ENCODE results near the gene SLC6A16.
"Not testable (repeated sequence)": the region's sequence is repeated elsewhere in the genome, so short reads cannot be mapped to it uniquely, and the experiment has no call there.

DNA sequence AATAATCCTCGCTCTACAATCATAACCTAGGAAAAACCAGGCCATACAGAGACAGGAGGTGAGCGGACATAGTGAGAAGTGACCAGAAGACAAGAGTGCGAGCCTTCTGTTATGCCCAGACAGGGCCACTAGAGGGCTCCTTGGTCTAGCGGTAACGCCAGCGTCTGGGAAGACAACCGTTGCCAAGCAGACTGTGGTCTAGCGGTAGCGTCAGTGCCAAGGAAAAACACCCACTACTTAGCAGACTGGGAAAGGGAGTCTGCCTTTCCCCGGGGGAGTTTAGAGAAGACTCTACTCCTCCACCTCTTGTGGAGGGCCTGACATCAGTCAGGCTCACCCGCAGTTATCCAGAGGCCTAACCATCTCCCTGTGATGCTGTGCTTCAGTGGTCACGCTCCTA lies 58.6 kb downstream of the SLC6A16 start:
- TF ChIP-seq, protein P1, sequence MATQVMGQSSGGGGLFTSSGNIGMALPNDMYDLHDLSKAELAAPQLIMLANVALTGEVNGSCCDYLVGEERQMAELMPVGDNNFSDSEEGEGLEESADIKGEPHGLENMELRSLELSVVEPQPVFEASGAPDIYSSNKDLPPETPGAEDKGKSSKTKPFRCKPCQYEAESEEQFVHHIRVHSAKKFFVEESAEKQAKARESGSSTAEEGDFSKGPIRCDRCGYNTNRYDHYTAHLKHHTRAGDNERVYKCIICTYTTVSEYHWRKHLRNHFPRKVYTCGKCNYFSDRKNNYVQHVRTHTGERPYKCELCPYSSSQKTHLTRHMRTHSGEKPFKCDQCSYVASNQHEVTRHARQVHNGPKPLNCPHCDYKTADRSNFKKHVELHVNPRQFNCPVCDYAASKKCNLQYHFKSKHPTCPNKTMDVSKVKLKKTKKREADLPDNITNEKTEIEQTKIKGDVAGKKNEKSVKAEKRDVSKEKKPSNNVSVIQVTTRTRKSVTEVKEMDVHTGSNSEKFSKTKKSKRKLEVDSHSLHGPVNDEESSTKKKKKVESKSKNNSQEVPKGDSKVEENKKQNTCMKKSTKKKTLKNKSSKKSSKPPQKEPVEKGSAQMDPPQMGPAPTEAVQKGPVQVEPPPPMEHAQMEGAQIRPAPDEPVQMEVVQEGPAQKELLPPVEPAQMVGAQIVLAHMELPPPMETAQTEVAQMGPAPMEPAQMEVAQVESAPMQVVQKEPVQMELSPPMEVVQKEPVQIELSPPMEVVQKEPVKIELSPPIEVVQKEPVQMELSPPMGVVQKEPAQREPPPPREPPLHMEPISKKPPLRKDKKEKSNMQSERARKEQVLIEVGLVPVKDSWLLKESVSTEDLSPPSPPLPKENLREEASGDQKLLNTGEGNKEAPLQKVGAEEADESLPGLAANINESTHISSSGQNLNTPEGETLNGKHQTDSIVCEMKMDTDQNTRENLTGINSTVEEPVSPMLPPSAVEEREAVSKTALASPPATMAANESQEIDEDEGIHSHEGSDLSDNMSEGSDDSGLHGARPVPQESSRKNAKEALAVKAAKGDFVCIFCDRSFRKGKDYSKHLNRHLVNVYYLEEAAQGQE (IDR thresholded peaks at IDR 0.05; ENCODE audit: insufficient replicate concordance, low read depth): not testable (repeated sequence)
- TF ChIP-seq, protein P2, sequence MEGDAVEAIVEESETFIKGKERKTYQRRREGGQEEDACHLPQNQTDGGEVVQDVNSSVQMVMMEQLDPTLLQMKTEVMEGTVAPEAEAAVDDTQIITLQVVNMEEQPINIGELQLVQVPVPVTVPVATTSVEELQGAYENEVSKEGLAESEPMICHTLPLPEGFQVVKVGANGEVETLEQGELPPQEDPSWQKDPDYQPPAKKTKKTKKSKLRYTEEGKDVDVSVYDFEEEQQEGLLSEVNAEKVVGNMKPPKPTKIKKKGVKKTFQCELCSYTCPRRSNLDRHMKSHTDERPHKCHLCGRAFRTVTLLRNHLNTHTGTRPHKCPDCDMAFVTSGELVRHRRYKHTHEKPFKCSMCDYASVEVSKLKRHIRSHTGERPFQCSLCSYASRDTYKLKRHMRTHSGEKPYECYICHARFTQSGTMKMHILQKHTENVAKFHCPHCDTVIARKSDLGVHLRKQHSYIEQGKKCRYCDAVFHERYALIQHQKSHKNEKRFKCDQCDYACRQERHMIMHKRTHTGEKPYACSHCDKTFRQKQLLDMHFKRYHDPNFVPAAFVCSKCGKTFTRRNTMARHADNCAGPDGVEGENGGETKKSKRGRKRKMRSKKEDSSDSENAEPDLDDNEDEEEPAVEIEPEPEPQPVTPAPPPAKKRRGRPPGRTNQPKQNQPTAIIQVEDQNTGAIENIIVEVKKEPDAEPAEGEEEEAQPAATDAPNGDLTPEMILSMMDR (IDR thresholded peaks at IDR 0.05; ENCODE audit: insufficient read depth, low read length): peak; percentile 2

Data from HL-60 (cell line).